HG03196 (cell line): ENCODE results near the gene PTPN14.

ENCODE experiments used
- ATAC-seq: cut with Tn5 transposase; IDR thresholded peaks from one replicate; pipeline ENCODE4 v1.9.1; 2021; ENCODE audit not compliant: unreplicated experiment

The PTPN14 gene

DNA sequence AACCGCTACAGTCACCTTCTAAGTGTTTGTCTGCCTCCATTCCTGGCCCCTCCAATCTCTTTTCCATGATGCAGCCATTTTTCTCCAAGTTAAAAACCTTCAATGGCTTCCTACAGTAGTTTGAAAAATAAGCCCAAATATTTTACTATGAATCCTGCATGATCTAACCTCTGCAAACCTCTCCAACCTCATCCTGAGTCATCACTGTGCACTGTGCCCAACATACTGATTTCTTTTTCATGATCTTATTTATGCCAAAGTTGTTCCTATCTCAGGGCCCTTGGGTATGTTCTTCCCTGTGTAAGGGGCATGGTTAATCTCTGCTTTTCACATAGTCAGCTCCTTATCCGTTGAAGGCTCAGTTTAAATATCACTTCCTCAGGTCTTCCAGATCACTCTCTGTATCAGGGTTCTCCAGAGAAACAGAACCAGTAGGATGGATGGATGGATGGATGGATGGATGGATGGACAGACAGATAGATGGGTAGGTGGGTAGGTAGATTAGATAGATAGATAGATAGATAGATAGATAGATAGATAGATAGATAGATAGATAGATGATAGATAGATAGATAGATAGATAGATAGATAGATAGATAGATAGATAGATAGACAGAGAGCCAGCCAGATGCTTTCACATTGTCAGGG, 18.1 kb upstream of the PTPN14 start:
- no peak for ATAC-seq

DNA sequence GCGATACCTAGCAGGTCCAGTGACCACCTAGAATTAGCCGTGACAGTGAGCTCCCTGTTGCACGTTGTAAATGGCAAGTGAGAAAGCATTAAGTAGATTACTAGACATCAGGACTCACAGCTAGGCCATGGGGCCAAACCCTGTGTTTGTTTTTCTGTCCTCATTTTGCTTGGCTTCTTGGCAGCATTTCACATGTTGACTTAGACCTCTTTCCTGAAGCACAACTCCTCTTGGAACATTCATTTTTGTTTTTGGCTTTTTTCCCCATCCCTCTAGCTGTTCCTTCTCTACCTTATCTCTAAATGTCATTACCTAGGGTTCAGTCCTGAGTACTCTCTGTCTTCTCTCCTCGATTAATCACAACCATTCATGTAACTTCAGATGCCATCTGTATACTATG, 16.9 kb upstream of the PTPN14 start:
- no peak for ATAC-seq

DNA sequence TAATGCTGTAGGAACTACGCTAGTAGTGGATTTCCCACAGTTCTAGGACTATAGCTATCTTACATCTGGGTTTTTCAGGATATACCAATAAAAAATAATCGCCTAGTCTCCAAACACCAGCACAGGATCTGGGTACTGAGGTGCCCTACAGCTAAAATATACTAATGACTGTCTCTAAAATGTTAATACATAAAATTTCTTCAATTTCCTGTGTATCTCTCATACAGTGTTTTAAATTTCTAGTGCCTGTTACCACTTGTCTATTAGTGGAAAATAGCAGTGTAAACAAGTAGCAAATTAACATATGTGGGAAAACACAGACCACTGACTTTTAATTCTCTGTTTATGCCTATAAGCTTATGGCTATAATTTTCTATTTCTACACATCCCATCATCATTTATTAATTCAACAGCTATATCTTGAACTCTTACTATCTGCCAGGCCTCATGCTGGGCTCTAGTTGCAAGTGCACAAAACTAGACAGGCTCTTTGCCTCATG, 16.1 kb upstream of the PTPN14 start:
- ATAC-seq = no peak

DNA sequence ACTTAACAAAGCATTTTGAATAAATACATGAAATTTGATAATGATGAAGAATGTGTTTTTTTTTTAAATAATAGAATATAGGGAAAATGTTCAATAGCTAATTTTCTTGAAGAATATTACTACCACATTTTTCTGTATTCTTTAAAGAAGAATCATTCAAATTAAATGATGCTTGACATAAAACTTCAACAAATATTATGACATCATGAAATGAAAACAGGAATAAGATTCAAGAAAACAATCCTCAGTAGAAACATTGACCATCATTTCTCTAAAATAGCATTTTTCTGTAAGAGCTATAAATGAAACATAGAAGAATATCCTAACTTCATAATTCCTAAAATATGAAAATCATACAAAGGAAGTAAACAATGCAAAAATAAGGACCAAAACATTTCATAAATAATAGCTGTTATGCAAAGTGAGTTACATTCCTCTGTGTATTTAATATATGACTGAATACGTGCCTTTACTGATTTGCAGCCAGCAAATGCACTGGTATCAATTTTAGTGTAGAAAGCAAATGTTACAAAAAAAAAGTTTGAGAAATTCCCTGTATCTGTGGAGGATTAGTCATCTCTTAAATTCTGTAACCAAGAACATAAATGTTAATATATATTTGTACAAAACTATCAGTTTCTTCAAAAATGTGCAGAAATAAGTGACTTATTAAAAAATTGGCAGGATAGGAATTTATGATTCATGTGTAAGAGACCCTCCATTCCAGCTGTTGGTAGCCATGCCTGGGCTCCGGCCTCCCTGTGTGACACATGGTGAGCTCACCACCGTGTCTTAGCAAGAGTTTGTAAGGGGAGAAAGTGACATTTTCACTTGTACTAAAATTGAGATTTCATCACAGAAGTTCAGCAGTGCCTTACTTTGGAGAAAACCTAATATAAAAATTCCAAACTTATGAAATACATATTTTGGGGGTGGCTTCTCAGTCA, 15.0 kb upstream of the PTPN14 start:
- ATAC-seq = no peak

DNA sequence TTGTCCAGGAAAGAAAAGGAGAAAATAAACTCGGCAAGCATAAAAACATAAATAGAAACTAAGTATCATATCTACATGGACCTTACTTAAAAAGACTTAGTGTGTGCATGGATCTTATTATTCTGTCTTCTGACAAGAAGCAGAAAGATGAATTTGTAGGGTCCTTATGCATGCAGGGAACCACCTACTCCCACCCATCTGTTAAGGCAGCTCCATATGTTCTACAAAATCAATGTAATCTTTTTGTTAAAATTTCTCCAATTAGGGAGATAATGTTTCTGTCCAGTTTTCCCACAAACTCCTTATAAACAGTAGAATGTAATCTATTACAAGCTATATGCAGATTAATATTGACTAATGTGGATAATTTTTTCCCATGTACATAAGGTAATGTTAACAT, 13.9 kb upstream of the PTPN14 start:
- ATAC-seq = no peak

DNA sequence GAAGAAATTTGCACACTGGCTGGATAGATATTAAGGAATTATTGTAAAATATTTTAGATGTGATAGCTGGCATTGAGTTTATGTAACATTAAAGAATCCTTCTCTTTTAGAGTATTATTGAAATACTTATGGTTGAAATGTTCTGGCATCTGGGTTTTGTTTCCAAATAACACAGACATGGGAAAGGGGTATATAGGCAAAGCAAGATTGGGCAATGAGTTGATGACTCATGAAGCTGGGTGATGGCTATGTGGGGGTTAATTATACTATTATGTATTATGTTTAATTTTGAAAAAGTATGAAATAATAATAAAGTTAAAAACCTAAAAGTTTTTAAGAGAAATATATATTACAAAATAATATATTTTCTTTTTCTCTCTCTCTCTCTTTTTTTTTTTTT, 12.5 kb upstream of the PTPN14 start:
- ATAC-seq = no peak

DNA sequence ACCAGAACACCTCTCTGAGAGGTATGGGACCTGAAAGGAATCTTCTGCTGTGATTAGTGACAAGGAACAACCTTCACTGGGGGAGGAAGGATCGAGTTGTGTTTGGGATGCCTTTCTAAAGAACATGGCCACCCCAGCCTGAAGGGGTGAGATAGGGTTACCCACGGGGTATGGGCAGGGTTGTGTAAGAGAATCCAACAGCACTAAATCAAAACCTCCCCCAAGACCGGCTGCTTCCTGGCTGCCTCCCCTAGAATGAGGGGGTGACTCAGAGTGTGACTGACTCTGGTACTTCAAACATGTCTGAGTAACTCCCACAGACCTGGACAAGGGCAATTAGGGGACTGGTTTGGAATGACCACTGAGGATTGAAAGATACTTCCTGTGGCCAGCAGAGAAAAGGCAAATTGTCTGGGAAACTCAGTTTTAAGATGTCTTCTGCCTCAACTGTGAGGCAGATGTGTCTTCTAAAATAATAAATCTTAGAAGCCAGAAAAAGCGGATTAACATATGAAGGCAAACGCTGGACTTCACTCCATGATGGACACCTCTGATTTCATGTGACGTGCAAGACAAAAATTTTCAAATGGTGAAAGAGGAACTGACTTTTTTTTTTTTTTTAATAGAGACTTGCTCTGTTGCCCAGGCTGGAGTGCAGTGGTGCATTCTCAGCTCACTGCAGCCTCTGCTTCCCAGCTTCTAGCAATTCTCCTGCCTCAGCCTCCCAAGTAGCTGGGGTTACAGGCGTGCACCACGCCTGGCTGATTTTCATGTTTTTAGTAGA, 6.7 kb upstream of the PTPN14 start:
- ATAC-seq = no peak

DNA sequence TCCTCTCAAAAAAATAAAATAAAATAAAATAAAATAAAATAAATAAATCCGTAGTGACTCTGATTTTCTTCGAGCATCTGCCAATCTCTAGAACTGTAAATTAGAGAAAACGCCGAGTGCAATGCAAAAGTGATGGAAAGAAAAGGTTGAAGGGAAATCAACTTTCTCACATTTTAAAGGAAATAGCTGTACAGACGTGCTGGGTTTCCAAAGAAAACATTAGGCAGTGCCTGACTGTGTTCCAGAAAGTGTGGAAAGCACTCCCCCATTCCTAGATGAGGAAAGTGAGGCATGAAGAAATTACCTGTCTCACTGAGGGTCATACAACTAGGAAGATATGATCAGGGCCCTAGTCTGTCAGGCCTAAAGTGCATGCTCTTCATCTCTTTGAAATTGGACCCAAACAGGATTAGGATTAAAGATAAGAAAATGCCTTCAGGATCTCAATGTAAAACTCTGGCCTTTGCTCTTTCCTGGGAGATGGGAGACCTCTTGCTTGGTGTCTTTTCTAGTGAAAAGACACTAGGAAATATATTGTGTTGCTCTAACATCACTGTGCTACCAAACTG, 1.8 kb upstream of the PTPN14 start:
- ATAC-seq = no peak

DNA sequence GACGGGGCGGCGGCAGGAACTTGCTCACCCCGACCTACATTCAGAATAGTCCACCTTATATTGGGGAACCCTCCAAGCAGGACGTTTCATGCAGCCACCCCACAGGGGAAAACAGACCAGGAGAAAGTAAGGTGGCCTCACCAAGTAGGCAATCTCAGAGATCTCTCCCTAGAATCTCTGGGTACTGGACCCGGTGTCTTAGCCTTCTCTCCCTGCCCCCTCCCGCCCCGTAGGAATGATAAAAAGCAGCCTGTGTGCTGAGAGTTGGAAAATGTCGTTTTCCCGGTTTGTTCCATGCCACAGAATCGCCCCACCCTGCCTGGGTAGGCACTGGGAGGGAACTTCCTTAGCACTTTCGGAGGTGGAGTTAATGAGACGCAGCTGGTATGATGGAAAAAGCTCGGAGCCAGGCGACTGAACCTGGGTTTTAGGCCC, 789 bp upstream of the PTPN14 start:
- no peak for ATAC-seq

DNA sequence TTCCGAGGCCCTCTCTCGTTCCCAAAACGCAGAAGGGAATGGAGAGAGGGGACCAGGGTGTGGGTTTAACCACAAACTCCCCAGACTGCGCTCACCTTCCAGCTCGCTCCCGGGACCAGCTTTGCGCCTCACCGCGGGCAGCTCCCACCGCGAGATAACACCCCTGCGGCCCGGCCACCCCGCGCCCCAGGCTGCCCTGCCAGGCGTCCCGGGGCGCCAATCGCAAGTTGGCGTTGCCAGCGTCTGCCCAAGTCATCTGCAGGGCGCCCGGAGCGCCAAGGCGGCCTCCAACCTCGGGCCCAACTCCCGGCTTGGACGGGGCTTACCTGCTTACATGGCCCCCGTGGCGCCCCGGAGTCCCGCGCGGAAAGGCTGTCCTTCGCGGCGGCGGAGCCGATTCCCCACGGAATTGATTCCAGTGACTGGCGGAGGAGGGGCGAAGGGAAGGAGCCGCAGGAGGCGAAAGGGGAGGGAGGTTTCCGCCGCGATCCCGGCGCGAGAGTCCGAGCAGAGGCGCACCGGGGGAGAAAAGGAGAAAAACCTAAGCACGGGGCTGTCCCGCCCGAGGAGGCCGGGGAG, 456 bp downstream of the PTPN14 start:
- no peak for ATAC-seq

DNA sequence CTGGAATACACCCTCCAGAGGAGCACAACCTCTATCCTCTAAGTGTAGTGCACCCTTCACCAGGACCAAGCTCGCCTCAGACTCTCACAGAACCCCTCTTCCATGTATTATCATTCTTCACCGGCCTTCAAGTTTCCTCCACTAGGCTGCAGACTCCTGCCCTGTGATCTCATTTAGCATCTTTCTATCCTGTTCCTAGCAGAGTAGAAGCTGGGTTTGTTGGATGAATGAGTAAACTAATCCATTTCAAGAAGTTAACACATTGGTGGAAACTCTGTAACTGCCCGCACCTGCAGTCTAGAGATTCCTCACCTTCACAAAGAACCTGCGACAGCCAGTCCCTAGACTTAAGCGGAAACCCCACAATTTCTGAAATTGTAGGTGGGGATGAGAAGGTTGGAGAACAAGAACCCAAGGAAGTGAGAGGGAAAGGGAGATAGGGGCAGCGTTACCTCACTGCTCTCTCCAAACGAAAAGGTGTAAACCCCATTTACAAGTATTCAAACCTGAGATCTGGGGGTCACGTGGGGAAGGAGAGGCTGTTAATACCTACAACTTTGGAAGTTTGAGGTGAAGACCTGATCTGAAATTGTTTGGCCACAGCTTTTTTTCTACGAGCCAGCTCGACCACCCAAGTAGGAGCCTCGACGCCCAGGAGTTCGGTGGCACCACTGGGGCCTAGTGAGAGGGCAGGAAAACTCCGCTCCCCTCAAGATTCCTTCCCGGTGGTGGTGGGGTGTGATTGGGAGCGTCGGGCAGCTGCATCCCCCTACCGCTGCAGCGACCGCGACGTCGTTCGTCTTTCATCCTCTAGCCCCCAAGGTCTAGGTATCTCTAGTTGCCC, 1.2 kb downstream of the PTPN14 start:
- no peak for ATAC-seq

DNA sequence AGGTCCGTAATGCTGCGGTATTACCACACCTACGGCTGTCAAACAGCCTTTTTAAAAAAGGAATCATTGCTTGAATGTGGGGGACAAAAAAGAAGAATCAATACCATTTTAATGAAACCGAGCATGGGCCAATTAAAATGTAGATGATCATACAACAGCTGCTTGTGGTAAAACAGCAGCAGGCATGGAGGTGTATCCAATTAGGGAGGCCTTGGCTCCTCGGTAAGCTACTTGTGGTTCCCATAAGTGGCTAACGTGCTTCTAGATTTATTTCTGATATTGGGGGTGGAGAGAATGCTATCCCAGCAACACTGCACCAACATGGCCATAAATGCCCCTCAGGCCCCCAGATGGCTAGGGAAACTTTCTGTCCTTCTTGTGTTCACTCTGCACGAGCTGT, 1.8 kb downstream of the PTPN14 start:
- ATAC-seq = no peak

DNA sequence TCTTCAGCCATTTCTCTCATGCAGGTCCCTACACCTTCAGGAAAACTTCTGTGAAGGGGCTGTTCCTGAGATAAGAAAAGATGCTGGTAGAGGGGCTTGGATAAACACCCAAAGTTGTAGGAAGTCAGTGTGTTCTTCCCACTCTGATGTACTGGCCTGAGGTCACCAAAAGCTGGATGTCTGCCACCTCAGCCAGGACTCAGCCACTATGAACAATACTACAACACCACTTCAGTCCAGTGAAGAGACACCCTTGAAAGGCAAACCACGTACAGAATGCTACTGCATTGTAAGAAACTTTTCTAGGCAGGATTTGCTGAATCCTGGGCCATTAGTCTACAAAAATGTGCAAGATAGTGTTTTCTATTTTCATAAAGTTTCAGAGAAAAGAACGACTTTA, 2.4 kb downstream of the PTPN14 start:
- ATAC-seq = no peak

DNA sequence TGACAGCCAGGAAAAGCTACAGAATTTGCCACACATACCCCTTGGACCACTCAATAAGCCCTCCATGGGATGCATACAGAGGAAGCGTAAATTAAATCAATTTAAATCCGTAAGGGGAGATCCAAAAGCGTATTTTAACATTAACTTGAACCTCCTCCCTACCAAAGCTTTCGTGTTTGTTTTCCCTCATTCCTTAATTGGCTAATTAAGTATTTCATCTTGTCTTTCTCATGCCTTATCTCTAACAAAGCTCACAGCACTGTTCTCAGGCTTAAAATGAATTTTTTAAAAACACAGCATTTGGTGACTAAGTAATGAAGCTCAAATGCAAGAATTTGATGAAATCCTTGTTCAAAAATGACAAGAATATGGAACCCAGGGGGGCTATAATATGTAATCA, 3.1 kb downstream of the PTPN14 start:
- no peak for ATAC-seq

DNA sequence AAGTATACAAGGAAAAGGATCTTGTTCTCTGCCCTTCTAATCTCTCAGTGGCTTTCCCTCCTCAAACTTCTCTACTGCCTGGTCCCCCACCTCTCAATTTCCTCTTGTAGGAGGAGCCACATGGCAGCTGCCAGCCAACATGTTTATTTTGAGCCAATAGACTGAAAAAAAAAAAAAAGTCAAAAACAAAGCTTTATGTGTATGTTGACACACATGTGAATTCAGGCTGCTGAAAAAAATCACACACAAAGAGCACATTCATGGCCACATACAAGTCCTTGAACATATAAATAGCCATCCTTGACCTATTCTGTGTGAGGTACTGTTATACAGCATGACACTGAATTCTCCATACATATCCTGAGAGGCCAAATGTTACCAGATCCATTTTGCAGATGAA, 3.7 kb downstream of the PTPN14 start:
- no peak for ATAC-seq

DNA sequence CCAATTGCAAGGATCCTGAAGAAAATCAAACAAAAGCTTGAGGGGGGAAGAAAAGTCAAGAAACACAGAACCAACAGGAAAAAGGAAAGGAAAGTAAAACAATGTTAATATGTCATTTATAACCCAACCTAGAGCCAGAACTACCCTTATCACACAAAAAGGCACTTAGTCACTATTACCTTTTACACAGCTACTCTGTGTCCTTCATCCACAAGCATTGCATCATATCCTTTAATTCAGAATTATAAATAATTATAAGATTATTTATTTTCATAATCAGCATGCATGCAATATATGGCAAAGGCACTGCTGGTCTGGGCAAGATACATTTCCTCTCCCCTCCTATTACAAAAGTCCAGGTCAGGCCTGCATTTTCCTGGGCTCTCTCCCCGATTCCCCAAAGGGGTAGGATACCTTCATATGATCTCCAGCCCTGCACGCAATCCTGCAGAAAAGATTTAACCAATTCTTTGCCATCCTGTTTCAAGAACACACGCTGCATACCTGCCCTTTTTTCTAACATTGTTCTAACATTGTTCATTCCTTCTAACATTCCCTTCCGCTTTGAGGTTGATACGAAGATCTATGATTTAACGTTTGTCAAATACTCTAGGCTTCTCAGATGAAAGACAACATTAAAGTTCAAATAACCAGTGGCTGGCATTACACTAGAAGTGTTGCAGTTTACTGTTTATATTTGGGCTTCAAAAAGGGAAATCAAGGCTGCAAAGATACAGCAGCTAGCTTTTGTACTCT, 4.3 kb downstream of the PTPN14 start:
- no peak for ATAC-seq

DNA sequence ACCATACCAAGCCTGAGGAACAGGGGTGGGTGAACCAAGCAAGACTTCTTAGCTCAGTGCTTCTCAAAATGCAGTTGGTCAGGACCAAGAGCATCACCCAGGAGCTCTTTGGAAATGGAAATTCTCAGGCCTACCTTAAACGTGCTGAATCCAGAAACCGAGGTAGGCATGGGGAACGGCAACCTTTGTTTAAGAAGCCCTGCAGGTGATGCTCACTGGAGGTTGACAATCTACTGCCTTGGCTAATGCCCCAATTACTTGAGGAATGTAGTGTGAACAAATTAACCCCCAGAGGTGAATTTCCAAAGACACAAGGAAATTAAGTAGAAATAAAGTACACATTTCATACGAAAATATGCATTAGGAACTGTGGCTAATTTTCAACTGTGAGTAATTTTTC, 5.3 kb downstream of the PTPN14 start:
- ATAC-seq = no peak

DNA sequence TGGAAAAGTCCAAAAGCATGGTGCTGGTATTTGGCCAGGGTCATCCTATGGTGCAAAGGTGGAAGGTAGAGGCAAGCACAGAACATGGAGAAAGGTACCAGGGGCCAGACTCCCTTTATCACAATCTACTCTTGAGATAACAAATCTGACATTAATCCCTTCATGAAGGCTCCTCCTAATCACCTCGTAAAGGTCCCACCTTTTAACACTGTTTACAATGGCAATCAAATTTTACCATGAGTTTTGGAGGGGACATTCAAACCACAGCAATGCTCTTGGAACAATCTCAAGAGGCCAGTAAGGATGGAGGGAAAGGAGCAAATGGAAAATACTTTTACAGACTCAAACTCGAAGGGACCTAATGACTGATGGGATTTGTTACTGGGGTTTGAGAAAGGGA, 6.1 kb downstream of the PTPN14 start:
- no peak for ATAC-seq

DNA sequence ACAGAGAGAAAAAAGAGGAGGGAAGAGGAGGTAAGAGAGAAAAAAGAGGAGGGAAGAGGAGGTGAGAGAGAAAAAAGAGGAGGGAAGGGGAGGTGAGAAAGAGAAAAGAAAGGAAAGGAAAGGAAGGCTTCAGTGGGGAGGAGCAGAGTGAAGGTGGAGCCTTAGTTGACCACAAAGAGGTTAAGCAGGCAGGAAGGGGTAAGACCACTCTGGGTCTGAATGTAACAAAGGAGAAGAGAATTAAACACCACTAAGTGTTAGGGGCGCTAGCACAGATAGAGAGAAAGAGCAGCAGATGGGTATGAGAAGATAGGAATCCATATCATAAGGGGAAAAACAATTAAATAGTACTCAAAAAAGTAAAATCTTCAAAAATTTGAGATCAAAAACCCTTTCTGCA, 6.6 kb downstream of the PTPN14 start:
- no peak for ATAC-seq
